Camera-type eye (tissue), 1 donor: ENCODE results near the gene TNIP3. TPM values are rescaled to one million over a fixed set of nuclear protein-coding genes. Genes with fewer than 3 reads are reported as not detected.

Experiments used
- total RNA-seq: library from RNA; depleted of rRNA; stranded (reverse); fragments of >200 nt; gene quantifications from one replicate; pipeline ENCODE4 v1.2.3, GENCODE V29; 2014

The TNIP3 gene
- 0.93 TPM for total RNA-seq

GRCh38 chr4:121164291-121164690 lies at the start of gene TNIP3:
Gene TNIP3 (minus strand): TSS chr4:121164321. CDS start chr4:121164125, 196 bp downstream.

Other genes with a start within 250 kb of the TNIP3 start
- gene PRDM5, start 241.6 kb downstream of the TNIP3 start, total RNA-seq: 57.6 TPM
- 104 TPM for gene NDNF, start 91.8 kb downstream of the TNIP3 start, total RNA-seq
- gene QRFPR, start 216.7 kb upstream of the TNIP3 start, total RNA-seq: 2.5 TPM